GM03348 (cell line): ENCODE data around the gene NKD1.

Experiments used
- DNase-seq: peaks from one replicate; pipeline ENCODE4 v3.0.0; 2012; ENCODE audit warnings: low spot score

Gene NKD1

GRCh38 chr16:50696126-50696525 is 147.9 kb downstream of the NKD1 start:
- no peak for DNase-seq

GRCh38 chr16:50696575-50697420 is 148.6 kb downstream of the NKD1 start:
- DNase-seq, result peak; percentile 31

- no peak for DNase-seq
Observed at GRCh38 chr16:50697421-50697715, 149.2 kb downstream of the NKD1 start.

- DNase-seq, result no peak
Observed at GRCh38 chr16:50697881-50698767, 149.9 kb downstream of the NKD1 start.
